Glomerular visceral epithelial cell (primary cell): Measurements from ENCODE around the gene GUCY2D.

ENCODE experiments used
- DNase-seq: peaks from one replicate; pipeline ENCODE4 v3.0.0-alpha.2; 2016; ENCODE audit errors: extremely low spot score

The GUCY2D gene

DNA sequence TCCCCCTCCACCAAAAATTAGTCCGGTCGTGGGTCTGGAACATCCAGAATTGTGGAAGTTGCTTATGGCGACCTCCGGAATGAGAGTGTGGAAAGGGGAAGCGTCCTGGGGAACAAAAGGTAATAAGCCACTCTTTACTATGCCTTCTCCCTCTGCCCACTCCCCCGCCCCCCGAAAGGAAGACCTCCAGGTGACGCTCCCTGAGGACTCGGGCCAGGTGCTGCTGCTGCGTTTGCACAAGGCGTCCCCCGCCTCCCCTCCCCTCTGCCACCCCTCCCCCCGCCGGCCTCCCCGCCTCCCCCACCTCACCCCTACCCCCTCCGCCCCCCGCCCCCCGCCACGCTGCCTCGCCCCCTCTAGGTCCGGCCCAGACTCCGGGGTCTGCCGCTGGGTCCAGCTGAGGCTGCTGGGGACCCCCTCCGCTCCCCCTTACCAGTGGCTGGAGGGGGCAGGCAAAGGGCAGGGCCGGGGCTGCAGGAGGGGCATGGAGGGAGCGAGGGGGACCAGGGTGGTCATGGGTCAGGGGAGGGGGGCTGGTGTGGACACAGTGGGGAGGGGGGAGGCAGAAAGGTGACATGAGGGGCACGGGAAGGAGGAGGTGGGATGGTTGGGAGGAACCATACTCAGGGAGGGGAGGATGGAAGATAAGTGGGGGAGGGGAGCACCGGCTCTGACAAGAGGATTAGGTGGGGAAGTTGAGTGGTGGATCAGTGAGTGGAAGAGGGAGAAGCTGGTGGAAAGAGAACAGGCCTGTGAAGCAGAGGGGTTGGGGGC is 61.5 kb downstream of the GUCY2D start:
- no peak for DNase-seq

DNA sequence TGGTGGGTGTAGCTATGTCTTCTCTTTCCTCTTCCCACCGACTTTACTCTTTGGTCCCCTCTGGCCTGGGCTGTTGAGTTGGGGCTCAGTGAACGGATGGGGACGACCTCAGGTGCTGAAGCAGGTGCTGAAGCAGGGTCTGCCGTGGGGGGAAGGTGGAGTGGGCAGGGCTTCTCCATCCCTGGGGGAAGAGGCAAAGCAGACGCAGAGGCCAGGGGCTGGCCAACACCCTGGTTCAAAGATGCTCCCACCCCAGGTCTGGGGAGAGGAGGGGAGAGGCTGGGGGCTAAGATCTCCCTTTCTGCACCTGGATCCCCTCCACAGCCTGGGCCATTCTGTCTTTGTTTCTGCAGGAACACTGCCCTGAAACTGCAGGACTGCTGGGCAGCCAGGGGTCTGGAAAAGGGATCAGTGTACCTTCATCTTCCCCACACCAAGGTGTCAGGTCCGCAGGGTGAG is 62.2 kb downstream of the GUCY2D start:
- no peak for DNase-seq

GRCh38 chr17:8066841-8067775 is 64.7 kb downstream of the GUCY2D start:
- DNase-seq: no peak

- DNase-seq: no peak
Observed at GRCh38 chr17:8067806-8068205, 65.4 kb downstream of the GUCY2D start.

DNA sequence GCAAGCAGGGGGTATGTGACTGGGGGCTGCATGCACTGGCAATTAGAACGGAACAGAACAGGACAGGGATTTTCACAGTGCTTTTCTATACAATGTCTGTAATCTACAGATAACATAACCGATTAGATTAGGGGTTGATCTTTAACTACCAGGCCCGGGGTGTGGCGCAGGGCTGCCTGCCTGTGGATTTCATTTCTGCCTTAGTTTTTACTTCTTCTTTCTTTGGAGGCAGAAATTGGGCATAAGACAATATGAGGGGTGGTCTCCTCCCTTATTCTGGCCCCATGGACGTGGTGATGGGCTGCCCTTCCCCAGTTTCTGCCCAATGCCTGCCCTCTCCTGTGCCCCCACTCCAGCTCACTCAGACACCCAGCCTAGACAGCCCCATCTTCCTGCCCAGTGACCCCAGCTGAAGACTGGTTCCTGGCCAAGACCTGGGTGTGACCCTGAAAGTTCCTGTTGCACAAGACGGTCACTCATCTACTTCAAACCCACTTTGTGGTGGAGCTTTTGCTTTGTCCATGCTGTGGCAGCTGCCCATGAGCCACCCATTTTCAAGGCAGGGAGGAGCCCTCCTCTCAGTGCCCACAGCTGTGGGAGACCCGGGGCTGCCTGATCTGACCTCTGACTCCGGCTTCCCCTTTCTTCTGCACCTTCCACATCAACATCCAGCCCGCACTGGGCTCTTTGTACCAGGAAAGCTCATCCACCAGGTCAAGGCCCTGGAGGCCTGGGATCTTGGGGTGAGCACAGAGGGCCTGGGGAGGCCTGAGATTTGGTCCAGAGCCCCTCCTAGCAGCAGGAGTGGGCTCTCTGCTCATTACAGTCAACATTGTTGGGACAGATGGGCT is 66.5 kb downstream of the GUCY2D start:
- DNase-seq: no peak

GRCh38 chr17:8069587-8069860 is 67.1 kb downstream of the GUCY2D start:
- no peak for DNase-seq
